SIG-M5 treated with dmso at 0.1 percent for 504 hours (cell line): Measurements from ENCODE around the gene TBCK.

Experiments used
- DNase-seq: peaks from one replicate; lab custom pipeline; 2025; ENCODE audit not compliant: unreplicated experiment; lab: John Stamatoyannopoulos, UW

Gene TBCK

GRCh38 chr4:106287353-106287969, 28.5 kb downstream of the TBCK start:
- peak; percentile 62 for DNase-seq

GRCh38 chr4:106286611-106287010, 29.4 kb downstream of the TBCK start:
- DNase-seq: no peak

GRCh38 chr4:106284227-106284626, 31.8 kb downstream of the TBCK start:
- DNase-seq: no peak

GRCh38 chr4:106277140-106277675, 38.8 kb downstream of the TBCK start:
- DNase-seq: no peak

GRCh38 chr4:106273831-106274230, 42.2 kb downstream of the TBCK start:
- no peak for DNase-seq

- no peak for DNase-seq
Measured at GRCh38 chr4:106270736-106271135, 45.3 kb downstream of the TBCK start.

- no peak for DNase-seq
Measured at GRCh38 chr4:106269711-106270110, 46.3 kb downstream of the TBCK start.

- DNase-seq: no peak
Measured at GRCh38 chr4:106268786-106269185, 47.2 kb downstream of the TBCK start.

GRCh38 chr4:106266201-106266600, 49.8 kb downstream of the TBCK start:
- DNase-seq: peak; percentile 52

GRCh38 chr4:106264331-106264728, 51.7 kb downstream of the TBCK start:
- DNase-seq: no peak

- DNase-seq: no peak
Measured at GRCh38 chr4:106263594-106264330, 52.2 kb downstream of the TBCK start.

- no peak for DNase-seq
Measured at GRCh38 chr4:106261980-106262379, 54.0 kb downstream of the TBCK start.

GRCh38 chr4:106258145-106259045, 57.6 kb downstream of the TBCK start:
- no peak for DNase-seq

GRCh38 chr4:106256190-106256589, 59.8 kb downstream of the TBCK start:
- no peak for DNase-seq

- no peak for DNase-seq
Measured at GRCh38 chr4:106255195-106255594, 60.8 kb downstream of the TBCK start.

GRCh38 chr4:106253364-106254129, 62.5 kb downstream of the TBCK start:
- DNase-seq: no peak

- DNase-seq: no peak
Measured at GRCh38 chr4:106247600-106247999, 68.4 kb downstream of the TBCK start.

GRCh38 chr4:106246441-106246840, 69.6 kb downstream of the TBCK start:
- DNase-seq: no peak

- no peak for DNase-seq
Measured at GRCh38 chr4:106245176-106245575, 70.8 kb downstream of the TBCK start.

GRCh38 chr4:106240699-106241098, 75.3 kb downstream of the TBCK start:
- DNase-seq: no peak
